Karpas-422 (cell line): Measurements from ENCODE around the gene SCUBE3. TPM values are rescaled to one million over a fixed set of nuclear protein-coding genes. Genes with fewer than 3 reads are reported as not detected.

Experiments used
- DNase-seq: peaks from one replicate; pipeline ENCODE4 v3.0.0-alpha.2; 2015
- H2AFZ ChIP-seq: fragments of 200-600 bp; sonication (generic); 2 replicates; pipeline ENCODE4 v1.6.1; 2014; ENCODE audit warnings: antibody characterized with exemption, low read length, mixed read lengths
- H3K27ac ChIP-seq: fragments of 200-600 bp; sonication (generic); 2 replicates; pipeline ENCODE4 v1.5.1; 2014; ENCODE audit warnings: mild to moderate bottlenecking, low read length, moderate library complexity
- H3K27me3 ChIP-seq: fragments of 200-600 bp; sonication (generic); 2 replicates; pipeline ENCODE4 v1.6.1; 2014; ENCODE audit warnings: low read length, mixed read lengths
- H3K36me3 ChIP-seq: fragments of 200-600 bp; sonication (generic); 2 replicates; pipeline ENCODE4 v1.6.1; 2014; ENCODE audit warnings: low read length, mixed read lengths; ENCODE audit not compliant: insufficient read depth
- H3K4me1 ChIP-seq: fragments of 200-600 bp; sonication (generic); 2 replicates; pipeline ENCODE4 v1.6.1; 2014; ENCODE audit warnings: mild to moderate bottlenecking, low read length, mixed read lengths
- H3K4me2 ChIP-seq: fragments of 200-600 bp; sonication (generic); 2 replicates; pipeline ENCODE4 v1.6.1; 2014; ENCODE audit warnings: low read length, low read depth, mild to moderate bottlenecking; ENCODE audit not compliant: poor library complexity, severe bottlenecking
- H3K4me3 ChIP-seq: fragments of 200-600 bp; sonication (generic); 2 replicates; pipeline ENCODE4 v1.5.1; 2014; ENCODE audit warnings: mild to moderate bottlenecking, antibody characterized with exemption, low read length, mixed read lengths
- H3K79me2 ChIP-seq: fragments of 200-600 bp; sonication (generic); 2 replicates; pipeline ENCODE4 v1.6.1; 2014; ENCODE audit warnings: mild to moderate bottlenecking, low read length, mixed read lengths
- H3K9ac ChIP-seq: fragments of 200-600 bp; sonication (generic); 2 replicates; pipeline ENCODE4 v1.6.0; 2014; ENCODE audit warnings: low read length
- H3K9me2 ChIP-seq: fragments of 200-600 bp; sonication (generic), shearing (Covaris generic); replicated peaks from 2 replicates; pipeline ENCODE4 v1.6.0; 2014; ENCODE audit warnings: mild to moderate bottlenecking, low read length, moderate library complexity; ENCODE audit not compliant: insufficient read depth
- H3K9me3 ChIP-seq: fragments of 300-700, 200-600 bp; sonication (generic); 2 replicates; pipeline ENCODE4 v1.6.1; 2014; ENCODE audit warnings: low read length, mixed read lengths
- H4K20me1 ChIP-seq: fragments of 200-600 bp; sonication (generic); 2 replicates; pipeline ENCODE4 v1.6.1; 2014; ENCODE audit warnings: mild to moderate bottlenecking, antibody characterized with exemption, low read length, low read depth; ENCODE audit not compliant: insufficient read depth
- total RNA-seq: library from RNA; depleted of rRNA; stranded (reverse); fragments of >200 nt; shearing (Covaris generic); gene quantifications from 2 replicates; pipeline ENCODE4 v1.2.3, GENCODE V29; 2014; ENCODE audit warnings: low replicate concordance; rRNA removed

SCUBE3 gene
- total RNA-seq, result not detected in 2 replicates

- H3K9me2 ChIP-seq, result no peaks in the 10 kb centered on the region
- no peaks in the 10 kb centered on the region for H3K79me2 ChIP-seq
- H3K4me2 ChIP-seq, result no peak within 1 kb of the TSS
- no peaks in the 10 kb centered on the region for H3K36me3 ChIP-seq
- H3K9ac ChIP-seq, result no peak within 1 kb of the TSS
- H3K9me3 ChIP-seq, result no peaks in the 10 kb centered on the region
- H3K27ac ChIP-seq, result no peak within 1 kb of the TSS
- DNase-seq, result no peak
- H4K20me1 ChIP-seq, result no peaks in the 10 kb centered on the region
- H2AFZ ChIP-seq, result no peak within 1 kb of the TSS
- H3K4me3 ChIP-seq, result no peak within 1 kb of the TSS
- H3K27me3 ChIP-seq, result no peaks in the 10 kb centered on the region
- H3K4me1 ChIP-seq, result peaks cover 5% of the 10 kb centered on the region; the same call in 1 of the 2 replicates
Measured at GRCh38 chr6:35213824-35214756, at the start of gene SCUBE3. TSS of gene SCUBE3 (plus strand) at chr6:35213956. CDS start at chr6:35214419, 463 bp downstream.

GRCh38 chr6:35164277-35164676 lies 49.5 kb upstream of the SCUBE3 start:
- H3K27ac ChIP-seq, result no peak overlapping the region
- no peaks in the 10 kb centered on the region for H3K9me2 ChIP-seq
- no peaks in the 10 kb centered on the region for H3K9me3 ChIP-seq
- DNase-seq, result no peak
- no peaks in the 10 kb centered on the region for H4K20me1 ChIP-seq
- no peaks in the 10 kb centered on the region for H3K79me2 ChIP-seq
- H2AFZ ChIP-seq, result no peak overlapping the region
- no peak overlapping the region for H3K4me2 ChIP-seq
- no peak overlapping the region for H3K9ac ChIP-seq
- H3K4me3 ChIP-seq, result no peak overlapping the region
- H3K36me3 ChIP-seq, result no peaks in the 10 kb centered on the region
- H3K27me3 ChIP-seq, result no peaks in the 10 kb centered on the region
- H3K4me1 ChIP-seq, result no peaks in the 10 kb centered on the region

- Histone ChIP-seq H3K27me3 (no peaks in the 10 kb centered on the region), H3K27ac (no peak overlapping the region), H3K79me2 (no peaks in the 10 kb centered on the region), H3K36me3 (no peaks in the 10 kb centered on the region), H3K9me3 (no peaks in the 10 kb centered on the region), H2AFZ (no peak overlapping the region), H3K4me2 (no peak overlapping the region), H4K20me1 (no peaks in the 10 kb centered on the region), H3K9ac (no peak overlapping the region), H3K4me3 (no peak overlapping the region), H3K9me2 (no peaks in the 10 kb centered on the region), H3K4me1 (no peaks in the 10 kb centered on the region)
- no peak for DNase-seq
Measured at GRCh38 chr6:35164868-35165267, 48.9 kb upstream of the SCUBE3 start.

- Histone ChIP-seq H3K9ac (no peak overlapping the region), H3K27ac (no peak overlapping the region), H3K4me2 (no peak overlapping the region), H3K9me2 (no peaks in the 10 kb centered on the region), H3K9me3 (no peaks in the 10 kb centered on the region), H2AFZ (no peak overlapping the region), H3K4me1 (no peaks in the 10 kb centered on the region), H3K79me2 (no peaks in the 10 kb centered on the region), H3K27me3 (no peaks in the 10 kb centered on the region), H3K4me3 (no peak overlapping the region), H3K36me3 (no peaks in the 10 kb centered on the region), H4K20me1 (no peaks in the 10 kb centered on the region)
- DNase-seq, result no peak
Measured at GRCh38 chr6:35165630-35166071, 48.1 kb upstream of the SCUBE3 start.

GRCh38 chr6:35166116-35166515 lies 47.6 kb upstream of the SCUBE3 start:
- Histone ChIP-seq H2AFZ (no peak overlapping the region), H3K36me3 (no peaks in the 10 kb centered on the region), H3K4me2 (no peak overlapping the region), H3K9ac (no peak overlapping the region), H3K4me3 (no peak overlapping the region), H3K27me3 (no peaks in the 10 kb centered on the region), H4K20me1 (no peaks in the 10 kb centered on the region), H3K27ac (no peak overlapping the region), H3K4me1 (no peaks in the 10 kb centered on the region), H3K79me2 (no peaks in the 10 kb centered on the region), H3K9me3 (no peaks in the 10 kb centered on the region), H3K9me2 (no peaks in the 10 kb centered on the region)
- DNase-seq, result no peak

GRCh38 chr6:35166520-35166919 lies 47.2 kb upstream of the SCUBE3 start:
- Histone ChIP-seq H2AFZ (no peak overlapping the region), H3K4me2 (no peak overlapping the region)

GRCh38 chr6:35167505-35167904 lies 46.3 kb upstream of the SCUBE3 start:
- Histone ChIP-seq H3K36me3 (no peaks in the 10 kb centered on the region), H3K4me1 (no peaks in the 10 kb centered on the region), H3K9ac (no peak overlapping the region), H3K27ac (no peak overlapping the region), H3K27me3 (no peaks in the 10 kb centered on the region), H4K20me1 (no peaks in the 10 kb centered on the region), H3K79me2 (no peaks in the 10 kb centered on the region), H3K4me2 (no peak overlapping the region), H2AFZ (no peak overlapping the region), H3K4me3 (no peak overlapping the region), H3K9me2 (no peaks in the 10 kb centered on the region), H3K9me3 (no peaks in the 10 kb centered on the region)
- no peak for DNase-seq

More at GRCh38 chr6:35166520-35166919, 47.2 kb upstream of the SCUBE3 start:
- DNase-seq, result no peak
- no peaks in the 10 kb centered on the region for H3K4me1 ChIP-seq
- no peak overlapping the region for H3K27ac ChIP-seq
- no peaks in the 10 kb centered on the region for H3K9me2 ChIP-seq
- H3K9ac ChIP-seq, result no peak overlapping the region
- no peaks in the 10 kb centered on the region for H3K9me3 ChIP-seq
- H3K27me3 ChIP-seq, result no peaks in the 10 kb centered on the region
- H3K79me2 ChIP-seq, result no peaks in the 10 kb centered on the region
- H3K36me3 ChIP-seq, result no peaks in the 10 kb centered on the region
- no peaks in the 10 kb centered on the region for H4K20me1 ChIP-seq
- H3K4me3 ChIP-seq, result no peak overlapping the region

GRCh38 chr6:35168461-35168861 lies 45.3 kb upstream of the SCUBE3 start:
- Histone ChIP-seq H4K20me1 (no peaks in the 10 kb centered on the region), H3K36me3 (no peaks in the 10 kb centered on the region), H2AFZ (no peak overlapping the region), H3K4me3 (no peak overlapping the region), H3K9me3 (no peaks in the 10 kb centered on the region), H3K9ac (no peak overlapping the region), H3K27me3 (no peaks in the 10 kb centered on the region), H3K4me1 (no peaks in the 10 kb centered on the region), H3K9me2 (no peaks in the 10 kb centered on the region), H3K4me2 (no peak overlapping the region), H3K27ac (no peak overlapping the region), H3K79me2 (no peaks in the 10 kb centered on the region)
- no peak for DNase-seq
